TTC549 (cell line): ENCODE data around the gene ZBTB17.
"Not testable (repeated sequence)": the region's sequence is repeated elsewhere in the genome, so short reads cannot be mapped to it uniquely, and the experiment has no call there.

Experiments
- FAIRE-seq: peaks from 2 replicates; lab custom pipeline; 2012; peaks lifted over from hg19 to GRCh38; lab: Jason Lieb, UNC

Gene ZBTB17

GRCh38 chr1:15975805-15976680 lies at the start of gene ZBTB17:
TSS of gene ZBTB17 (minus strand) at chr1:15976101. CDS start at chr1:15948495, 27,606 bp downstream.
- no peak for FAIRE-seq

DNA sequence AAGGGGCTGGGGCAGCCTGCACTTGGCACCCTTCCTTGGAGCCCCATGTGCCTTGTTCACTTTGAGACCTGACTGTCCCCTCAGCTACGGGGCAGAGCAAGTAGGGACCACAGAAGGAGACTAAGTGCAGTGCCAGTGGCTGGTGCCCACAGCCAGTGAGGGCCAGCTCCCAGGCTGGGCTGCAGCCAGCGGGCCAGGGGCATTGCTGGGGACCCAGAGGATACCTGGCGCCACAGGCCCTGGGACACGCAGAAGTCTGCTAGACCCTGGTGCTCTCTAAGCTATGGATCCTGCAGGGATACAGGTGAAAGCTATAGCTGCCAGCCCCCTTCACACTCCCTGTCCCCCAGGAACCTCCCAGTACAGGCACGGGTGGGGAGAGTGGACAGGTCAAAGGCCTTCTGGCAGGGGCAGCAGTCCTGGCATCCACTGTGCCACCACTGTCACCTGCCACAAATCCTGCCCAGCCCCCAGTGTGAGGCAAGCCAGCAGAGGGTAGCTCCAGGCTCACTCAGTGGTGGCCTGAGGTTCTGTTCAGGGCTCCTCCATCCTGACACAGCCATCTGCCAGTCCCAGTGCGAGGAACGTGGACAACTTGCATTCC lies 47.3 kb upstream of the ZBTB17 start:
- no peak for FAIRE-seq

- no peak for FAIRE-seq
Observed at GRCh38 chr1:16022393-16022792, 46.5 kb upstream of the ZBTB17 start.

- FAIRE-seq, result no peak
Observed at GRCh38 chr1:16021681-16022080, 45.8 kb upstream of the ZBTB17 start, which contains the start of gene CLCNKA. TSS of gene CLCNKA (plus strand) at chr1:16022036. CDS start at chr1:16022620, 584 bp downstream.

DNA sequence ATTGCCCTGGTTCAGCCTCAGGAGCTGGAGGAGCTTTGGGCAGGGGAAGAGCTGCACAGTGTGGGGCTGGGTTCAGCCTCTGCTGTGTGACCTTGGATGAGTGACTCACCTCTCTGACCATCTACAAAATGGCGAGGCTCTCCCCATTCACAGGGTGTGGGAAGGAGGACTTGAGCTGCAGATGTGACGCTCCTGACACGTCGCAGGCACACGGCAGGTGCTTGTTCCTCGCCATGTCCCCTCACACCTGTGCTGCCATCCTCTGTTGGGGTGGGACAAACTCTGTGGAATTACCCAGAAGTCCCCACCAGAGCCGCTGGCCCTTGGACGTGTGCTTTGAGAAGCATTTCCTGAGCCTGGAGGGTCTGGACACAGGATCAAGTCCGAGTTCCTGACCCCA lies 45.0 kb upstream of the ZBTB17 start:
- FAIRE-seq, result not testable (repeated sequence)

GRCh38 chr1:16020325-16020724 lies 44.4 kb upstream of the ZBTB17 start:
- no peak for FAIRE-seq

- no peak for FAIRE-seq
Observed at GRCh38 chr1:16019644-16020277, 43.9 kb upstream of the ZBTB17 start.

DNA sequence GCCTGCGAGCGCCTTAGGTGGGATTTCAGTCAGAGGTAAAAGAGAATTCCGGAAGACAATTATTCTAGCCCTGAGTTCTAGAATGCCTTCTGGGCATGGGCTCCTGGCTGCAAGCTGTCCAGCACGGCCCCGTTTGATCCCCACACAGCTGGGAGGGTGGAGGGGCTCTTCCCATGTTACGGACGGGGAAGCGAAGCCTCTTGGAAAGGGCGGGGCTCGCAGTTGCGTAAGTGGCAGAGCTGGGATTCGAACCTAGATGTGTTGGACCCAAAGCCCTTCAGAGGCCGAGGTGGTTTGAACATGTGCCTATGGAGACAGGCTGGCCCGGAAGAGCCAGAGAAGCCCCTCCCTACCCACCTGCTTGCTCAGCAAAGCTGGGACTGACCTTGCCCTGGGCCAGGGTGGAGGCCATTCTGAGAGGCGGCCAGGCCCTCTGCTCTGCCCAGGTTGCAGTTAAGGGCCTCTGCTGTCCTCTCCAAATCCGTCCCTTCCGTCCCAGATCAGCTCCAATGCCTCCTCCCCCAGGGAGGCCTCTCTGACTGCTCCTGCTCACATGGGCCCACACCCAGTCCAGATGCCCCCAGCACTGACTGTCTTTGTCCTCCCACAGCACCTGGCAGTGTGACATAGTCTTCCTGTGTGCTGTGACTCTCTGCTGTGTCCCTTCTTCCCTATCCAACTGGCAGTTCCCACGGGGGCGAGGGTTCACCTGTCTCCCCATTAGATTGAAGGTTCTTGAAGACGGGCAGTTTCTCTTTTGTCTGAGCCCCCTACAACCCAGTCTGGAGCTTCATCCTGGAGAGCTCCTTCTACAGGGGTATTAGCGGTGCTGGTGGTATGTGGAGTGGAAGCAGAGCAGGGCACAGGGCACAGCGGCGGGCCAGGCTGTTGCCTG lies 43.1 kb upstream of the ZBTB17 start:
- no peak for FAIRE-seq

- FAIRE-seq, result no peak
Observed at GRCh38 chr1:16018308-16018707, 42.4 kb upstream of the ZBTB17 start.

DNA sequence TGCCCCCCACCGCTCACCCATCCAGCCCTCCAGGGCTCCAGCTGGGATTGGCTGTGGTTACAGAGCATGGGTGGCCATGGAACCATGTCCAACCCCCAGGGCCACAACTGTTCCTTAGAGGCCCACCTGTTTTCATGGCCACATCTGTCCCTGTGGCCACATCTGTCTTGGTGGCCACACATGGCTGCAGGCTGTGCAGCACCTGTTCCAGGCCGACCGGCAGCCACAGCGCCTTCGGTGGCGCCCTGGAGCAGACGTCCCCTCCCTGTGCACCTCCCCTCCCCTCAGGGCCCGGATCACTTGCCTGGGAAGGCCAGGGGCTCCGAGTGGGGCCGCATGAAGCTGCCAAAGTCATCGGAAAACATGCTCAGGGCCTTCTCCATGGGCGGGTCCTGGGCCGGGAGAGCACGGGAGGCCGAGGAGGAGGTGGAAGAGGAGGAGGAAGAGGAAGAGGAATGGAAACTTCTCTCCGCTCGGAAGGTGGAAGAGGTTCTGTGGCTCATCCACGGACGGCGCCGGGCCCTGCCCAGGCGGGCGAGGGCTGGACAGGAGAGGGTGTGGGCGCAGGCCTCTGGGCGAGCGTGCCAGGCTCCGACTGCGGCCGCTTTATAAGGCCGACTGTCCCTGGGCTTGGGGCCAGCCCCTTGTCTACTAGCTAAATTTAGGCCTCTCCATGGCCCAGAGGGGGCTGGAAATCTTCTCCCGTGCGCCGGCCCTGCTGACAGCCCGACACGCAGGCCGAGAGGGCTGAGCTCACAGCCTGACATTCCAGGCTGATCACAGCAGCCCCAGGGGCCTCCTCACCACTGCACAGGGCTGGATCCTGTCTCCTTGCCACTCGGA lies 41.8 kb upstream of the ZBTB17 start, which contains the start of gene HSPB7:
TSS of gene HSPB7 (minus strand) at position 583 of the 843 bp plus-strand sequence. CDS start at position 503, 80 bp downstream.
- no peak for FAIRE-seq

DNA sequence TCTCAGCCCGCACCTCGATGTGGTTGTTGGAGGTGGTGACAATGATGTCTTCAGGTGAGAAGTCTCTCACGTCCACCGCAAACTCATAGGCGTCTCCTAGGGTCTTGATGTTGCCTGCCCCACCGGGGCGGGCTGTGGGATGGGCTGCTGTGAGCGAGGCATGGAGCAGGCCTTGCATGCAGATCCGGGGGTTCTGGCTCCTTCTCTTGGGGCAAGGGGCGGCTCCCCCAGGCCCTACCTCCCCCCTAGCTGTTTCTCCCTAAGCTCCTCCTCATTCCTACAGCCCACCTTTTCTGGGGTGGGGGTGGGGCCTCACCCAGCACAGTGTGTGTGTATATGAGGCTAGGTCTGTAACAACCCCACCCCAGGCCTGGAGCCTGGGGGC lies 41.2 kb upstream of the ZBTB17 start:
- FAIRE-seq, result no peak

DNA sequence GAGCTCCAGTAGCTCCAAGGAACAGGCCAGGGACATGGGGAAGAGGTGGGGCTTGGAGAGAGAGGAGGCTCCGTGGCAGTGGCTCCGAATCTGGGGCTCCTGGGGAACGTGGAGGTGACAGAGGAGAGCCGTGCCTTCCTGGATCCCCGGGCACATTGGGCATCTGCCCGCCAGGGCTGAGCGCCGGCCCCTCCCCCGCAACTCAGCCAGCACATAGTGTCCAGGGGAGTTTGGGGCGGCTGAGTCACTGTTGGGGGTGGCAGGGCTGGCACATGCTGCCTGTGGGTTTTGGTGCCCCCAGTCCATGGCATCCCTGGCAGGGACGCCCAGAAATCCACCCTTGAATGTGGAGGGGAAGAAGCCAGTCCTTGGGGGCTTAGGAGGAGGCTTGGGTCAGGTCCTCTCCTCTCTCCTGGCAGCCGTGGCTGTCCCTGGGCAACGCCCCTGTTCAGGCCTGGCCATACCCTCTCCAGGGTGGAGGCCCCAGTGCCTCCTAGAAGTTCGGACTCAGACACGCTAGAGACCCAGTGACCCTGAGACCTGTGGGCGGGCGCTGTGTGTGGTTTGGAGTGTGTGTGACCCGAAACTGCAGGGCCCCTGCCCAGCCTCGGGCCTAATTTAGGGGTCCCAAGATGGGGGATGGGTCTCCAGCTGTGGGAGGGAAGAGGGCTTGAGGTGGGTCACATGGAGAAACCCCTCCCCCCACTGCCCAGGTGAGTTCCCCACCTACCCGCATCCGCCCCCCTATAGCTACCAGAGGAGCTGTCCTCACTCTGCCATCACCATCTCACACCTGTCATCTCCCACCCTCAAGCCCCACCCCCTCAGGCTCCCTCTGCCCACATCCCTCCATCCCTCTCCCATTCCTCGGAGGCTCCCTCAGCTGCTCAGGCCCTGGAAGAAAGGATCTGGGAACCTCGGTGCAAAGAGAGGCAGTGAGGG lies 40.3 kb upstream of the ZBTB17 start:
- FAIRE-seq, result no peak

DNA sequence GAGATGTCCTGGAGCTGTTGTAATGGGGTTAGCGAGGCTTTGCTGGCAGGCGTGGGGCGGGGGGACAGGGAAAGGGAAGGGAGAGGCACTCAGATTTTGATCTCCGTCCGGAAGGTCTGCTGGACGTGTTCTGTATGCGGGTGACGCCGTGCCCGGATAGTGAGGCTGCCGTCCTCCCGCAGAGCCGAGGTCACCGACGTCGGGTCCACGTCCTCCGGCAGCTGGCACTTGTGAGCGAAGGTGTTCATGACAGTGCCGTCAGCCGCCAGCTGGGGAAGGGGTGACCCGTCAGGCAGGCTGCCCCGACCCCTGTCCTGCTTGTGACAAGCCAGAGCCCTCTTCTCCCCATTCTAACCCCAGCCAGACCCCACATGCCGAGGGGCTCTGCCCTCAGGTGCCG lies 39.6 kb upstream of the ZBTB17 start:
- no peak for FAIRE-seq

GRCh38 chr1:16014509-16015482 lies 38.9 kb upstream of the ZBTB17 start:
- FAIRE-seq, result no peak

- no peak for FAIRE-seq
Observed at GRCh38 chr1:16013908-16014258, 38.0 kb upstream of the ZBTB17 start.

DNA sequence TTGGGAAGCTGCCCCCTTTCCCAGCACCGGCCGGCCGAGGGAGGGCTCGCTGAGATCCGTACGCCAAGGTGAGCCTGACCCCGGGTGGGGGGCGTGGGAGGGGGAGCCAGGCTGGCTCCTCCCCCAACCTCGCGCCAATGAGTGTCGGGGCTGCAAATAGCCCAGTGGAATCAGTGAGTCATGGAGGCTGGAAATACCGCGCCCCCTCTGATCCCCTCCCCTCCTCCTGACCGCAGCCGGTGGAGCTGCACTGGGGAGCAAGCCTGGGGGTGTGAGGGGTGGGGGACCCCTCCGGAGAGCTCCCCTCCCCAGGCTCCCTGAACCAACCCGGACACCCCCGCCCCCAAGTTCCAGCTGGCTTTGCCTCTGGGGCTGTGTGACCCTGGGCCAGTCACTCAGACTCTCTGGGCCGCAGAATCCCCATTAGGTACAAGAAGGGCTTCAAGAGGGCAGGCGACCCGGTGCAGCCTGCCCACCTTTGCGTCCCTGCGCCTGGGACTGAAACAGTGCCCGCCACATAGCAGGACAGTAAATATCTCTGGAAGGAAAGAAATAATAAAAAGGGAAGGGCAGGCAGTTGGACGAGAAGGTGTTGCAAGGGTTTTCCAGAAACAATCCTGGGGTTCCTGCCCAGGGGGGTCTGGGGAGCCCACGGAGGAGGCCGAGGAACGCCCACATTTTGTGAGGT lies 37.5 kb upstream of the ZBTB17 start:
- FAIRE-seq, result no peak

- FAIRE-seq, result no peak
Observed at GRCh38 chr1:16012590-16013219, 36.8 kb upstream of the ZBTB17 start.
